ENCODE measurements around the gene AP2A2.

DNA sequence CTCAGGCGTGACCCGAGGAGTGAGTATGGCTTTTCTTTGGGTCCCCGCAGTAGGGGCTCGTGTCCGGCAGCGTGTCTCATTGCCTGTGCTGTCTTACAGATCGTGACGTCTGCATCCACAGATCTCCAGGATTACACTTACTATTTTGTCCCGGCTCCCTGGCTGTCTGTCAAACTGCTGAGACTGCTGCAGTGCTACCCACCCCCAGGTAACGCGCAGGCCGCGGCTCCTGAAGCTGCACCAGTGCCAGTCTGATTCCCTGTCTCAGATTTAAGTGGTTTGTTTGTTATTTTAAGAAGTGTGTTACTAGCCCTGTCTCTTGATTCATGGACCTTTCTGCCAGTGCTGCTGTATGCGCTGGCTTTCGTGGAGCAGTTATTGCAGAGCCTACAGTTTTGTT, 58.9 kb downstream of the AP2A2 start:
- no peak for TF ChIP-seq EZH2 (IDR thresholded peaks at IDR 0.05; ENCODE audit: borderline replicate concordance, low read depth, low read length, poor library complexity, severe bottlenecking)
- TF ChIP-seq, protein P1, sequence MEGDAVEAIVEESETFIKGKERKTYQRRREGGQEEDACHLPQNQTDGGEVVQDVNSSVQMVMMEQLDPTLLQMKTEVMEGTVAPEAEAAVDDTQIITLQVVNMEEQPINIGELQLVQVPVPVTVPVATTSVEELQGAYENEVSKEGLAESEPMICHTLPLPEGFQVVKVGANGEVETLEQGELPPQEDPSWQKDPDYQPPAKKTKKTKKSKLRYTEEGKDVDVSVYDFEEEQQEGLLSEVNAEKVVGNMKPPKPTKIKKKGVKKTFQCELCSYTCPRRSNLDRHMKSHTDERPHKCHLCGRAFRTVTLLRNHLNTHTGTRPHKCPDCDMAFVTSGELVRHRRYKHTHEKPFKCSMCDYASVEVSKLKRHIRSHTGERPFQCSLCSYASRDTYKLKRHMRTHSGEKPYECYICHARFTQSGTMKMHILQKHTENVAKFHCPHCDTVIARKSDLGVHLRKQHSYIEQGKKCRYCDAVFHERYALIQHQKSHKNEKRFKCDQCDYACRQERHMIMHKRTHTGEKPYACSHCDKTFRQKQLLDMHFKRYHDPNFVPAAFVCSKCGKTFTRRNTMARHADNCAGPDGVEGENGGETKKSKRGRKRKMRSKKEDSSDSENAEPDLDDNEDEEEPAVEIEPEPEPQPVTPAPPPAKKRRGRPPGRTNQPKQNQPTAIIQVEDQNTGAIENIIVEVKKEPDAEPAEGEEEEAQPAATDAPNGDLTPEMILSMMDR (conservative IDR thresholded peaks at IDR 0.05; ENCODE audit: low read depth, low read length): no peak
